CD8-positive, alpha-beta memory T cell (primary cell): ENCODE data around the gene SLC31A1. TPM values are rescaled to one million over a fixed set of nuclear protein-coding genes. Genes with fewer than 3 reads are reported as not detected.
A peak's percentile ranks its signal among the peaks of the same experiment; 100 is the strongest.

Source experiments
- CTCF ChIA-PET: fragments of 350-600 bp; sonication (Branson Sonifier 250); formaldehyde crosslinking; loops from one replicate; lab custom pipeline; 2021; ENCODE audit warnings: antibody characterized with exemption; lab: Charles Lee
- POLR2A ChIA-PET: fragments of 350-600 bp; sonication (Branson Sonifier 250); formaldehyde crosslinking; loops from one replicate; lab custom pipeline; 2021; ENCODE audit warnings: antibody characterized with exemption; lab: Charles Lee
- DNase-seq, 5 donors: peaks; one replicate each; pipeline versions ENCODE4 v3.0.0 to v3.0.0-alpha.2; 2020 to 2022; ENCODE audit warnings: mixed read lengths in 1 of 5
- H3K27ac ChIP-seq: one replicate; pipeline ENCODE4 v1.7.0; 2013; ENCODE audit warnings: low read depth, mild to moderate bottlenecking, low read length, moderate library complexity
- H3K27me3 ChIP-seq: 2 replicates; pipeline ENCODE4 v1.7.0; 2013; ENCODE audit warnings: low read length, mild to moderate bottlenecking; ENCODE audit not compliant: insufficient read depth, poor library complexity, severe bottlenecking
- H3K36me3 ChIP-seq: 2 replicates; pipeline ENCODE4 v1.7.0; 2013; ENCODE audit warnings: mild to moderate bottlenecking, low read length, moderate library complexity; ENCODE audit not compliant: insufficient read depth
- H3K4me1 ChIP-seq: 2 replicates; pipeline ENCODE4 v1.7.0; 2013; ENCODE audit warnings: mild to moderate bottlenecking, low read length, moderate library complexity; ENCODE audit not compliant: insufficient read depth
- H3K4me3 ChIP-seq: 2 replicates; pipeline ENCODE4 v1.7.0; 2013; ENCODE audit warnings: mild to moderate bottlenecking, low read length
- H3K9me3 ChIP-seq: 2 replicates; pipeline ENCODE4 v1.7.0; 2013; ENCODE audit warnings: mild to moderate bottlenecking, low read length
- H3K27ac Mint-ChIP-seq, 8 donors: one replicate each; pipeline ENCODE4 v1.8.0; 2020 to 2021; ENCODE audit warnings: mixed read lengths in 8 of 8, mild to moderate bottlenecking in 6 of 8, inconsistent platforms in 3 of 8, moderate library complexity in 3 of 8
- H3K27me3 Mint-ChIP-seq, 2 donors: one replicate each; pipeline ENCODE4 v1.8.0; 2020 to 2021; ENCODE audit warnings: mixed read lengths in 2 of 2, mild to moderate bottlenecking in 1 of 2, moderate library complexity in 1 of 2
- H3K36me3 Mint-ChIP-seq, 3 donors: one replicate each; pipeline ENCODE4 v1.8.0; 2020 to 2021; ENCODE audit warnings: mixed read lengths in 3 of 3, inconsistent platforms in 1 of 3, mild to moderate bottlenecking in 1 of 3
- H3K4me1 Mint-ChIP-seq, 3 donors: one replicate each; pipeline ENCODE4 v1.8.0; 2020 to 2021; ENCODE audit warnings: mixed read lengths in 3 of 3, inconsistent platforms in 1 of 3, mild to moderate bottlenecking in 1 of 3
- H3K4me3 Mint-ChIP-seq, 7 donors: one replicate each; pipeline ENCODE4 v1.8.0; 2020 to 2021; ENCODE audit warnings: mixed read lengths in 7 of 7, mild to moderate bottlenecking in 6 of 7, moderate library complexity in 4 of 7, inconsistent platforms in 2 of 7
- H3K9me3 Mint-ChIP-seq, 5 donors: one replicate each; pipeline ENCODE4 v1.8.0; 2020 to 2022; ENCODE audit warnings: mixed read lengths in 5 of 5, mild to moderate bottlenecking in 3 of 5, moderate library complexity in 2 of 5, inconsistent platforms in 1 of 5
- polyA plus RNA-seq: library from polyadenylated mRNA; unstranded; fragments of 300-500 nt; fragmentation: Illumina TruSeq; gene quantifications from one replicate; pipeline ENCODE4 v1.2.3, GENCODE V29; 2021
- total RNA-seq, 2 experiments: library from RNA; stranded (reverse); gene quantifications; one replicate each; pipeline ENCODE4 v1.2.3, GENCODE V29; 2021

SLC31A1 gene
- total RNA-seq (10 to 100 TPM; 13.7 to 15.1 TPM), polyA plus RNA-seq (3.4 TPM)

- H3K27me3 ChIP-seq: no peaks in the 10 kb centered on the region
- H3K4me3 Mint-ChIP-seq: peak within 1 kb of the TSS; percentile 93 to 99 (median 95)
Measured at GRCh38 chr9:113221003-113221799, at the start of gene SLC31A1, which contains the start of gene FKBP15. Gene SLC31A1 (plus strand): TSS chr9:113221544. CDS start chr9:113256149, 34,605 bp downstream. Gene FKBP15 (minus strand): TSS chr9:113221277. CDS start chr9:113221243, 34 bp downstream.

GRCh38 chr9:113173341-113173740 is 48.0 kb upstream of the SLC31A1 start:
- Histone ChIP-seq H3K36me3 (peaks cover 62% of the 10 kb centered on the region), H3K4me3 (no peak overlapping the region), H3K9me3 (no peaks in the 10 kb centered on the region), H3K4me1 (no peaks in the 10 kb centered on the region), H3K27ac (no peak overlapping the region), H3K27me3 (no peaks in the 10 kb centered on the region)
- H3K27ac Mint-ChIP-seq: peak overlapping the region in 2 of 8 donors; percentile 54 to 60
- no peak overlapping the region for H3K4me3 Mint-ChIP-seq
- H3K4me1 Mint-ChIP-seq: peaks cover 0 to 4% (median 0%) of the 10 kb centered on the region in 3 donors
- H3K27me3 Mint-ChIP-seq: peaks cover 0 to 3% of the 10 kb centered on the region in 2 donors
- ChIA-PET CTCF (interaction anchor here (1.2 kb wide), 1 partner anchor 22 kb away, joined by 3 read pairs; no protein-coding TSS in a partner anchor), POLR2A (no interaction called here)
- H3K9me3 Mint-ChIP-seq: peaks cover 0 to 3% (median 0%) of the 10 kb centered on the region in 5 donors
- peaks cover 38 to 93% (median 45%) of the 10 kb centered on the region in 3 donors for H3K36me3 Mint-ChIP-seq
- no peak for DNase-seq

More at GRCh38 chr9:113221003-113221799, at the start of gene SLC31A1, which contains the start of gene FKBP15:
- ChIA-PET POLR2A (interaction anchor here (0.7 to 1.9 kb wide), 8 partner anchors 11 to 189 kb away, joined by 3 to 6 read pairs (median 4); partner anchors contain the start of genes C9orf43, CDC26, POLE3 and PRPF4), CTCF (interaction anchor here (0.8 to 3.3 kb wide), 7 partner anchors 11 to 435 kb away, joined by 3 to 19 read pairs (median 3); partner anchors contain the start of genes CDC26, PRPF4 and SLC31A2)
- Mint-ChIP-seq H3K9me3 (no peaks in the 10 kb centered on the region), H3K36me3 (peaks cover 0 to 16% (median 0%) of the 10 kb centered on the region in 3 donors), H3K27ac (peak within 1 kb of the TSS; percentile 91 to 100 (median 96)), H3K4me1 (peaks cover 39 to 65% (median 55%) of the 10 kb centered on the region in 3 donors), H3K27me3 (no peaks in the 10 kb centered on the region)
- peak within 1 kb of the TSS; percentile 96 for H3K4me3 ChIP-seq
- peaks cover 34% of the 10 kb centered on the region for H3K4me1 ChIP-seq
- H3K27ac ChIP-seq: peak within 1 kb of the TSS; percentile 91
- peak; percentile 95 to 97 (median 97) for DNase-seq
- no peaks in the 10 kb centered on the region for H3K9me3 ChIP-seq
- no peaks in the 10 kb centered on the region for H3K36me3 ChIP-seq

GRCh38 chr9:113176803-113177202 is 44.5 kb upstream of the SLC31A1 start:
- no peak overlapping the region for H3K27ac ChIP-seq
- H3K27ac Mint-ChIP-seq: no peak overlapping the region
- no peak for DNase-seq
- no peaks in the 10 kb centered on the region for H3K27me3 ChIP-seq
- H3K4me1 ChIP-seq: no peaks in the 10 kb centered on the region
- peaks cover 54% of the 10 kb centered on the region for H3K36me3 ChIP-seq
- H3K36me3 Mint-ChIP-seq: peaks cover 36 to 89% (median 42%) of the 10 kb centered on the region in 3 donors
- H3K9me3 Mint-ChIP-seq: peaks cover 0 to 3% (median 0%) of the 10 kb centered on the region in 5 donors
- H3K27me3 Mint-ChIP-seq: peaks cover 0 to 3% of the 10 kb centered on the region in 2 donors
- POLR2A ChIA-PET: interaction anchor here (0.6 kb wide), 1 partner anchor 246 kb away, joined by 4 read pairs; no protein-coding TSS in a partner anchor
- no peak overlapping the region for H3K4me3 Mint-ChIP-seq
- H3K4me1 Mint-ChIP-seq: peaks cover 0 to 4% (median 0%) of the 10 kb centered on the region in 3 donors
- CTCF ChIA-PET: no interaction called here
- H3K9me3 ChIP-seq: no peaks in the 10 kb centered on the region
- H3K4me3 ChIP-seq: no peak overlapping the region

GRCh38 chr9:113177251-113177650 is 44.1 kb upstream of the SLC31A1 start:
- H3K4me3 Mint-ChIP-seq: no peak overlapping the region
- Histone ChIP-seq H3K4me1 (no peaks in the 10 kb centered on the region), H3K36me3 (peaks cover 58% of the 10 kb centered on the region), H3K9me3 (no peaks in the 10 kb centered on the region), H3K4me3 (no peak overlapping the region), H3K27me3 (no peaks in the 10 kb centered on the region), H3K27ac (no peak overlapping the region)
- DNase-seq: no peak
- POLR2A ChIA-PET: no interaction called here
- H3K27me3 Mint-ChIP-seq: peaks cover 0 to 2% of the 10 kb centered on the region in 2 donors
- H3K36me3 Mint-ChIP-seq: peaks cover 39 to 89% (median 45%) of the 10 kb centered on the region in 3 donors
- CTCF ChIA-PET: no interaction called here
- H3K4me1 Mint-ChIP-seq: peaks cover 0 to 4% (median 0%) of the 10 kb centered on the region in 3 donors
- H3K27ac Mint-ChIP-seq: no peak overlapping the region
- H3K9me3 Mint-ChIP-seq: peaks cover 0 to 3% (median 0%) of the 10 kb centered on the region in 5 donors

- Mint-ChIP-seq H3K36me3 (peaks cover 37 to 89% (median 40%) of the 10 kb centered on the region in 3 donors), H3K4me3 (no peak overlapping the region), H3K27me3 (no peaks in the 10 kb centered on the region), H3K9me3 (no peaks in the 10 kb centered on the region), H3K27ac (peak overlapping the region in 4 of 8 donors; percentile 1 to 31 (median 12)), H3K4me1 (peaks cover 0 to 4% (median 0%) of the 10 kb centered on the region in 3 donors)
- no peak overlapping the region for H3K27ac ChIP-seq
- ChIA-PET POLR2A (no interaction called here), CTCF (no interaction called here)
- no peaks in the 10 kb centered on the region for H3K27me3 ChIP-seq
- H3K36me3 ChIP-seq: peaks cover 56% of the 10 kb centered on the region
- no peaks in the 10 kb centered on the region for H3K9me3 ChIP-seq
- no peak overlapping the region for H3K4me3 ChIP-seq
- no peaks in the 10 kb centered on the region for H3K4me1 ChIP-seq
- no peak for DNase-seq
Measured at GRCh38 chr9:113178087-113178486, 43.3 kb upstream of the SLC31A1 start.

GRCh38 chr9:113179839-113180238 is 41.5 kb upstream of the SLC31A1 start:
- Histone ChIP-seq H3K4me3 (no peak overlapping the region), H3K27me3 (no peaks in the 10 kb centered on the region), H3K27ac (no peak overlapping the region), H3K36me3 (peaks cover 59% of the 10 kb centered on the region), H3K9me3 (no peaks in the 10 kb centered on the region), H3K4me1 (no peaks in the 10 kb centered on the region)
- Mint-ChIP-seq H3K27ac (no peak overlapping the region), H3K4me1 (peaks cover 0 to 4% (median 0%) of the 10 kb centered on the region in 3 donors), H3K36me3 (peaks cover 35 to 92% (median 38%) of the 10 kb centered on the region in 3 donors), H3K27me3 (no peaks in the 10 kb centered on the region), H3K9me3 (no peaks in the 10 kb centered on the region), H3K4me3 (no peak overlapping the region)
- ChIA-PET CTCF (interaction anchor here (0.6 kb wide), 1 partner anchor 37 kb away, joined by 4 read pairs; no protein-coding TSS in a partner anchor), POLR2A (no interaction called here)
- DNase-seq: no peak

GRCh38 chr9:113181165-113181564 is 40.2 kb upstream of the SLC31A1 start:
- DNase-seq: no peak
- Mint-ChIP-seq H3K4me3 (no peak overlapping the region), H3K27ac (peak overlapping the region in 1 of 8 donors; percentile 12), H3K9me3 (no peaks in the 10 kb centered on the region), H3K27me3 (no peaks in the 10 kb centered on the region), H3K4me1 (peaks cover 0 to 4% (median 0%) of the 10 kb centered on the region in 3 donors), H3K36me3 (peaks cover 38 to 91% (median 42%) of the 10 kb centered on the region in 3 donors)
- Histone ChIP-seq H3K27ac (no peak overlapping the region), H3K4me1 (no peaks in the 10 kb centered on the region), H3K27me3 (no peaks in the 10 kb centered on the region), H3K36me3 (peaks cover 63% of the 10 kb centered on the region), H3K9me3 (no peaks in the 10 kb centered on the region), H3K4me3 (no peak overlapping the region)
- ChIA-PET CTCF (no interaction called here), POLR2A (no interaction called here)
